DMS79 treated with DMSO at 0.1 percent for 48 hours (cell line): ENCODE measurements around the gene LDHD.
"Not testable (repeated sequence)": the region's sequence is repeated elsewhere in the genome, so short reads cannot be mapped to it uniquely, and the experiment has no call there.

Experiments
- DNase-seq: peaks from one replicate; lab custom pipeline; 2025; lab: John Stamatoyannopoulos, UW

LDHD gene

DNA sequence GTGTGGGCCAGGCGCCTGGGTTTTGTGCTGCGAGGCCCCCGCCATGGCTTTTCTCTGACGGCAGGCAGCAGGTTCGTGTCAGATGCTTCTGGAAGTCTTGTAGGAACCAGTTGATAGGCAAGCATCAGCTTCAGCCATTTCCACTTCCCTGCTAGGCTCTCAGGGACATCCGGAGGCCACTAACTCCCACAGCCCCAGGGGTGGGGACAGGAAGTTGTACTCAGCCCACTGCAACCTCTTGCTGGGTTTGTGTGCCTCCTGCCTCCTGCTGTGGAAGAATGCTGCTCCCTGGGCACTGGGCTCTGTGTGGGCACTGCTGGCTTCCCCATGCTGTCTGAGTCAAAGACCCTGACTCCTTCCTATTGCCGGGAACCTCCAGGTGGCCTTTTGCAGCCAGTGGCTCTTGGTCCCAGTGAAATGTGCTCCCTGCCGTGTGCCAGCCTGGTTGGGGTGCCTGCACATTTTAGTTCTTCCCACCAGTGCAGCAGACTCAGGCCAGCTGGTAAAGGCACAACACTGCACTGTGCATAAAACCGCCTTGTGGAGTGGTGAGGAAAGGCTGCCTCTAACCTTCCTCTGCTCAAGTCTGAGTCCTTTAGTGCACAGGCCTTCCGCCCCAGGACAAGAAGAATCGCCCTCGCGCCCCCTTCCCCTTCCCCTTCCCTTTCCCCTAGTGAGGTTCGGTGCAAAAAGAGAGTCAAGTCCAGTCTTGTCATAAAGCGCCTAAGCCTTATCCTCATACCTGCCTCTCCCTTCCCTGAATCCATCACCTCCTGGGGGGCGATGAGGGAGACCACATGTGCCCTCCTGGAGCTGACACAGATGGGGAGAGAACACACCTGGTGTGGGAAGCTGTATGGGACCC, 16.6 kb downstream of the LDHD start:
- no peak for DNase-seq

DNA sequence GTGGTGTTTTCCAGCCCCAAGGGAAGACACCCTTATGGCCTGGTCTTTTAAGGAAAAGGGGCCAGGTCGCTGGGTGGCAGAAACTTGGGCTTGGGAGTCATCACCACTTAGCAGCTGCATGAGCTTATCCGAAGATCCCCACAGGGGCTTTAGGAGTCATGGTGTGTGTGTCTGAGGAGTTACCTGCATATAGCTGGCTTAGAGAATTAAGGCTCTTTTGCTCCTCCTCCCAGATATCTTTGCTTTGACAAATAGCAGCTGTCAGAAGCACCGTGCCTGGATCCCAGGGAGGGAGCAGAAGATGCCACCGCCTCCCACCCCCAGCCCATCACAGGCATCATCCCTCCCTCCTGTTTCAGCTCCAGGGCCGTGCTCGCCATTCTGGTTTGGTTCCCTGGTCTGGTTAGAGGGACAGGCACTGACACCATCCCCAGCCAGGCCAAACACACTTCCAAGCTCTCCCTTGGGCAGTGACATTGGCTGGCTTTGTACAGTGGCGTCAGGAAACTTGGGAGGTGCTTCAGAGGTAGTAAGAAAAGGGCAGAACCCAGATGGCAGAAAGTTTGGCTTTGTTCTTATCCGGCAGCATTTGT, 17.4 kb downstream of the LDHD start:
- no peak for DNase-seq

DNA sequence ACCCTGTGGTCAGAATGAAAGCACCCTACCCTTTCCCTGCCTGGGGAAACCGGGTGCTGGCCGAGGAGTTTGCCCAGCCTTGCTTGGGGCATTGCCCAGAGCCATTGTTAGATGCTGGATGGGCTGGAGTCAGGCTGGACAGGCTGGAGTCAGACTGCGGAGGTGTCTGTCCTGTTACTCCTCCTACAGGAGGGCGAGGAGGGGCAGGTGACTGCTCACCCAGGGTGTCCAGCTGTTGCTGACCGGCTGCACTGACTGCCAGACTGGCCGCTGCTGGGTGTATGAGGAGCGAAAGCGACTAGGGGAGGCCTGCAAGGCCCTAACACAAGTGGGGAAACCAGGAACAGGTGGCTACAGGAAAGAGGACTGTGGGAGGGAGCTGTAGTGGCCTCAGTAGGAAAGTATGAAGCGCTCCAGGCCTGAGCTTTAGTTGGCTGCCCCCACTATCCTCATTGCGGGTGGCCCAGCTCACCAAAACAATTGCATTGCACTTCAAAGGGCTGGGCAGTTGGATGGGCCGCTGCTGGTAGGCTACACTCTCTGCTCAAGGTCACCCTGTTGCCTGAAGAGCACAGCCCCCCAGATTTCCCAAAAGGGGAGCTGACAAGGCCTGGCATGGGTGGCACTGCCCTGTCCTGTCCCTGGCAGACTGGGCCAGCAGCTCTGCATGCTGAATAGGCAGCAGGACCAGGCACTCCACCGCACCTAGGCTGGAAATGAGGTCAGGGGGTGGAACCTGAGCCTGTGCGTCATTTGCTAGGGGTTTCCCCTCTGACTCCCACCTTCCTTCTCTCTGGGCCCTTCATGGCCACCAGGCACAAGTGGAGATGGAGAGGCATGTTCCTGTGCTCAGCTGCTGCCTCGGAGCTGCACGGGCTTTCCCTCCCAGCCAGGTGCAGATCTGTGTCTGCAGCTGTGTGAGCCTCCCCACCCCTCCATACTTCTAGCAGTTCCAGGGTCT, 18.4 kb downstream of the LDHD start:
- peak; percentile 49 for DNase-seq

DNA sequence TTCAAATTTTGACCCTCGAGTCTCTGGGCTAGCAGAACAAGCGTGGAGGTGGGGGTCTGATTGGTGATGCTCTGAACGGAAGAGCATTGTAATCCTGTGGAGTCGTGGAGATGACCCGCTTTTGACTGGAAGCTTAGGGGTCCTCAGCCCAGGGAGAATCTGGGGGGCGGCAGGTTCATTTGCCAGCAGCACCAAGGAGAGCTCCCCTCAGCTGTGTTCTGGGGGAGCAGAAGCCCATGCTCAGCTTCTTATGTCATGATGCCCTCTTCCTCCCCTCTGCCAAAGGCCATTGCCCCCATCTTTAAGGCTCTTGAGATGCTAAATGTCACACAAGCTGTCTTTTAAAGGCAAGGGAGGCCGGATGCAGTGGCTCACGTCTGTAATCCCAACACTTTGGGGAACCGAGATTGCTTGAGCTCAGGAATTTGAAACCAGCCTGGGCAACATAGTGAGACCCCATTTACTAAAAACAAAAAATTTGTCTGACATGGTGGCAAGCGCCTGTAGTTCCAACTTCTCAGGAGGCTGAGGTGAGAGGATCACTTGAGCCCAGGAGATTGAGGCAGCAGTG, 19.3 kb downstream of the LDHD start:
- DNase-seq: no peak

DNA sequence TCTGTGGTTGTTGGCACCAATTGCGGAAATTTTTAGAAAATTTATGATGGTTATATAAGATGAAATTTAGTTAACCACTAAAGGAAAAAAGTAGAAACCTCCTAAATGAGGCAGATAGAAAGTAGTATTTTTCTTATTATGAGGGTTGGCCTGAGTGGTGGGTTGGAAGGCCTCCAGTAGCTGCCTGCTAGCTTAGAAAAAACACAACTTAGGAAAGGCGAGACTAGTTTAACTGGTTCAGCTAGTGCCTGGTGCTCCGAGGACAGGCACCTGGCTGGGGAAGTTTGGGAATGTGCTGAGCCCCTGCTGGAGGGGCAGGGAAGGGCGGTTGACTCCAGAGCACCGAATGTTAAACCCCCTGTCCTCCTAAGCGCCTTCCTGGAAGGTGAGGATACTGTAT, 19.9 kb downstream of the LDHD start:
- peak; percentile 70 for DNase-seq

DNA sequence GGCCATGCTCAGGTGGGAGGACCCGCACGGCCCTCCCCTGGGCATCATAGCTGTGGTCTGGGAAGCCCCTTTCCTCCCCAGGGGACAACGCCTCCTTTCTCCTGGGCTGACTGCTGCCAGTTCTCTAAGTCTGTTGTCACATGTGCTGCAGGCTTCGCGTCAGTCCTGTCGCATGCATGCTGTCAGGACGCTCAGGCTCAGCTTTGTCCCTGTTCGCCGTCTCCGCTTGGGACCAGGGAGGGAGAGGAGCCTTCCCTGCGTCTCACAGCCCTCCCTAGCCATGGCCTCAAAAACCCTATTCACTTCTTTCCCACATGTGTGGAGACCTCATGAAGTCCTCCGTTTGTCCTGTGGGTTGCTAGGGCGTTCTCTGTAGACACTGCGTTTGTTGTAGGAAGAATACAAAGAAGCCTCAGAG, 21.4 kb downstream of the LDHD start:
- DNase-seq: no peak

DNA sequence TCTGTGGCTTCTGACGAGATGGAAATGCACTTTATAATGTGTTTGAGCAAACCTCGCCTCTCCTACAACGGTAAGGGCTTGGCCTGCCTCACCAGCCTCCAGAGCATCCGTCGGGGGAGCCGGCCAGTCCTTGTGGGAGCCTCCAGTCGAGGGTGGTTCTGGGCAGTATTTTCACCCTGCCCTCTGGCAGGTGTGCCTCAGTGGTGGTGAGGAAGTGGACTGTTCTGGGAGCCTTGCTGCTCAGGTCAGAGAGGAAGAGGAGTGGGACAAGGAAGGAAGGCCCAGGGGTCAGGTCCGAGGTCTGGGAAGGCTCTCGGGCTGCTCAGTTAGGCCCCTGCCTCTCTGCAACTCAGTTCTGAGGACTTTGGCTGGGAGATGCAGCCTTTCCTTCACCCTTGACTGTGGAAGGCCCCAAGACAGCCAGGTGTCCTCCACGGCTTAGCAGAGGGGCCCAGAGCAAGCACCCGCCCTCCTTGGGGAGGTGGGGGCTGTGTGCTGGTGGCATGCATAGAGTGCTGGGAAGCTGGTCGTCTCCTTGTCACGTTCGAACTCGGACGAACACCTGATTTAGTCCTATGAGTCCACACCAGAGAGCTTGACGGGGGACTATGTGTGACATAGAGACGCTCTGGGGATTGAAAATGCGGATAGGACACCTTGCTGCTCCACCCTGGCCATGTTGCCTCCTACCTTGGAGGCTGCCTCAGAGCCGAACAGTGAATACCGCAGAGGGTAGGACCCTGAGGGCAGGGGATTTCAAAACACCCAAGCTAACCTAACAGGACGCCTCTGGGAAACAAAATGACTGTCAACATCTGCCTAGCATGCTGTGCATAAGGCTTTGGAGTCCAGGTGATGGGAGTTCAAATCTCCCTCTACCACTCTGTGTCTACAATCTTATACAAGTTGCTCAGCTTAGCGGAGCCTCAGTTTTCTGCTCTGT, 22.7 kb downstream of the LDHD start:
- DNase-seq: no peak

DNA sequence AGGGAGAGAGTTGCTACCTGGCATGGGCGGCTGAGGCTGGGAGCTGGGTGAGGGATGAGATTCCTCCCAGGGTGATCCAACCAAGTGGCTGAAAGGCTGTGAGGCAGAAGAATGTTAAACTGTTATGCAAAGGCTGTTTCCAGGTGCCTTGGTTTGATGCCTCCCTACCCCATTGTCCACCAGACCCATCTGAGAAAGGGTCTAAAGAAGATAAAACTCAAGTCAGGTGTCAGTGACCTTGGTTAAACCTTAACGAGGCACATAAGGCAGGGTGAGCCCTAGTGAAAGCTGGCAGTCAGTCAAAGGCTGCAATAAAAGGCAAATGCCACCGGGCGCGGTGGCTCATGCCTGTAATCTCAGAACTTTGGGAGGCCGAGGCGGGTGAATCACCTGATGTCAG, 23.8 kb downstream of the LDHD start:
- DNase-seq: no peak

DNA sequence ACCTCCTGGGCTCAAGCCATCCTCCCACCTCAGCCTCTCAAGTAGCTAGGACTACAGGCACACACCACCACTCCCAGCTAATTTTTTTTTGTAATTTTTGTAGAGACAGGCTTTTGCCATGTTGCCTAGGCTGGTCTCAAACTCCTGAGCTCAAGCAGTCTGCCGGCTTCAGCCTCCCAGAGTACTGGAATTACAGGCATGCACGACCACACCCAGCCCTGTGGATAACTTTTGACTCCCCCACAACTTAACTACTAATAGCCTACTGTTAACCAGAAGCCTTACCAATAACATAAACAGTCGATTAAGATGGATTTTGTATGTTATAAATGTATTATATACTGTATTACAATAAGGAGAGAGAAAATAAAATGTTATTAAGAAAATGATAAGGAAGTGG, 25.0 kb downstream of the LDHD start:
- DNase-seq: not testable (repeated sequence)

DNA sequence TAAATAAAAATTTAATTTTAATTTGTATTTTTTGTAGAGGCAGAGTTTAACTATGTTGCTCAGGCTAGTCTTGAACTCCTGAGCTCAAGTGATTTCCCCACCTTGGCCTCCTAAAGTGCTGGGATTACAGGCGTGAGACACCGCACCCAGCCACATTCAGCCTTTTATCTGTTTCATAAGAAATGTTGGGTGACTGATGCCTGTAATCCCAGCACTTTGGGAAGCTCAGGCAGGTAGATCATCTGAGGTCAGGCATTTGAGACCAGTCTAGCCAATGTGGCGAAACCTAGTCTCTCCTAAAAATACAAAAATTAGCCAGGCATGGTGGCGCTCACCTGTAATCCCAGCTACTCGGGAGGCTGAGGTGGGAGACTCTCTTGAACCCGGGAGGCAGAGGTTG, 25.7 kb downstream of the LDHD start:
- DNase-seq: not testable (repeated sequence)

DNA sequence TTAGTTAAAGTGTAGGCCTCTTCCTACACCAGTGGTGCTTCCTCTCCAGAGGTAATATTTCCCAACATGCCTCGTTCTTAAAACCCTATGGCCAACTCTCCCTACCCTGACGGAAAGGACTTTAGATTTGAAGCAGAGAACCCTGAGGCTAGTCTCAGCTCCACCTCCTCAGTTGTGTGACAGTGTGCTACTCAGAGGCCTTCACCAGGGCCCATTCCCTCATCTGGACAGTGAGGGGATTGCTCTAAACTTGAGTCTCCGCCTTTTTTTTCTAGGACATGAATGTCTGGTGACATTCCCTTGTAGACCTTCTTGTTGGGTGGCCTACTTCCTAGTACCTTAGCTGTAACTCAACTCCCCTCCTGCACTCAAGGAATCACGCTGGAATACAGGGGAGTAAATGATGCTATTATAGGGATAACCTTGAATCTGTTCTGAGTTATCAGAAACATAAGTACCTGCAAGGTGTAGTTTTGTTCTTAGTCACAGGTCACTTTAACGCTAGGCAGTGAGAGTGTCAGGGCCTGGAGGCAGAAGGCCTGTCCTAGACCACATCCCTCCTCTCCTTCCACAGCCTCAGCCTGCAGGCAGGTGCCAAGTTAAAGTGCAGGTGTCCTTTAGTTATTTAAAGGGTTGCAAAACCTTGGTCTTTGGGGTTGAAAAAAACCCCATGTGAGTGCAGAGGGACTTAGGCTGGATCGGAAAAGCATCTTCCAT, 26.9 kb downstream of the LDHD start:
- DNase-seq: no peak

DNA sequence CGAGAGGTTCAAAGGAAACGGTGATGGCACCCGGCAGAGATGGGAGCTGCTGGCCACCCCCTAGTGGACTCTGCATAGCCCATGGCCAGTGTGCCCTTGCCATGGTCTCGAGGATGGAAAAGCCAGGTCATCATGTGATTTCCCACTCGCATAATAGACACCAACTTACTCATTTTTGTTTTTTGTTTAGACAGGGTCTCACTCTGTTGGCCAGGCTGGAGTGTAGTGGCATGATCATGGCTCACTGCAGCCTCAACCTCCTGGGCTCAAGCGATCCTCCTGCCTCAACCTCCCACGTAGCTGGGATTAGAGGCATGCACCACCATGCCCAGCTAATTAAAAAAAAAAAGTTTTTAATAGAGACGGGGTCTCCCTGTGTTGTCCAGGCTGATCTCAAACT, 27.6 kb downstream of the LDHD start:
- no peak for DNase-seq

DNA sequence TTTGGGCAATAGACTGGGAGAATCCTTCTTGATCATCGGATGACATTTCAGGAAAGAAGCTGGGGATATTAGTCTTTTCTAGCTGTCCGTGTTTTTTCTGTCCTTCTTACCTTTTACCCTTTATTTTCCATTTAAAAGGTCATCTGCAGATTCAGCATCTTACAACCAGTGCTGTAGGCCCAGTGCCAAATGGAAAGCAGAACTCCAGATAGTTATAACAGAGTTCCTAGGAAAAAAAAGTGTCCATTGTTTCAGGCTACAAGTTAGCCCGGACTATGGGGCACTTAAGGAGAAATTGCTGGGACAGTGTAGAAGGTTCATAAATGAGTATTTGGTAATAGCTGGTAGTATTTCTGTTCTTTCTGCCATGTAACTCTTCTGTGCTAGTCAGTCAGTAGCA, 28.4 kb downstream of the LDHD start:
- DNase-seq: peak; percentile 2

DNA sequence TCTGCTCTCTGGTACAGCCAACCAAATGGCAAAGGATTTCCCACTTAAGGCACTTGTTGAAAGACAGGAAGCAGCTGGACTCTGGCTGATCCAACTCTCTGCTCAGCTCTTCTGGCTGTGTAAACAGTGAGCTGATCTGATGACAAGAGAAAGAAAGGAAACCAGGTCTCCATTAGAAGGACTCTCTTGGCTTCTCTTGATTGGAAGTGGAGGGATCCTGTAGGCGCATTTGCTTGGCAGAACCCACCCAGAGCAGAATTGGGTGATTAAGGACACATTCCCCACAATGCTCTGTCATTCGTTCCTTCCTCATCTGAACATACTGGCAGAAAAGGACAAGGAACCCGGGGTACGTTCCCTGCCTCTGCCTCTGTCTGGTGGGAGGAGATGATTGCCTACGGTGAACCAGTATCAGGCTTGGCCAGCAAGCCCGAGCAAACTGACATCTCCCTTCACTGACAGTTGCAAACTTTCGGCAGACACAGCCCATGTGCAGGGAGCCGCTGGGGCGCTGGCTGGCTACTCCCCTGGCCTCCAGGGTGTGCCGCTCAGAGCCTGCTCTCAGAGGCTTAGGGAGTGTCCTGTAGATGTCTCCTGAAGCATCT, 29.1 kb downstream of the LDHD start:
- peak; percentile 75 for DNase-seq

DNA sequence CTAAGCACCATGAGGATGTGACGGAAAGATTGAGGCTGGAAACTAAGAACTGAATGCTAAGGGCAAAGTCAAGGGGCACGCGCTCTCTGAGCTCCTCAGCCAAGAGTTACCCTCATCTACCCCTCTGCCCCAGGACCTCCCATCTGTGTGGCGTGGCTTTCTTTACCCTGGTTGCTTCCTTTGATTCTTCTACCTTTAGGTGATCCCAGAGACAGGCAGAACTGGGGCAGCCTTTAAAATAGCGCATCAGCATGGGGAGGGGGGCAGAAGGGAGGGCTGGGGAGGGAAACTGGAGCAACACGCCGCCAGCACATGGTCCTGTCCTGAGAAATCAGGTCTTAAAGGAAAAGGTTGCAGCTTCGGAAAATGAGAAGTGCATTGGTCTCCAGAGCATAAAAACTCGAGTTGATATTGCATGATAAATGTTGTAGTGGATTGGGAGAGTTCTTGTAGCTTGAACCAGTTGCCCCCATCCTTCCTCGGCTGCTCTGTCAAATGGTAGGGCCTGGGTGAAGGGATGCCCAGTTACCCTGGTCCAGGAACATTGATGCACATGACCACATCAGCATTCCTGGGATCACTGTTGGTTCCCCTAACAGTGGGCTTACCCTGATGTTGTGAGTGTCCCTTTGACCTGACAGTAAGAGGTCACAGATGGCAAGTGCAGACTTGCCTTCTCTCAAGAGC, 29.7 kb downstream of the LDHD start:
- peak; percentile 54 for DNase-seq

DNA sequence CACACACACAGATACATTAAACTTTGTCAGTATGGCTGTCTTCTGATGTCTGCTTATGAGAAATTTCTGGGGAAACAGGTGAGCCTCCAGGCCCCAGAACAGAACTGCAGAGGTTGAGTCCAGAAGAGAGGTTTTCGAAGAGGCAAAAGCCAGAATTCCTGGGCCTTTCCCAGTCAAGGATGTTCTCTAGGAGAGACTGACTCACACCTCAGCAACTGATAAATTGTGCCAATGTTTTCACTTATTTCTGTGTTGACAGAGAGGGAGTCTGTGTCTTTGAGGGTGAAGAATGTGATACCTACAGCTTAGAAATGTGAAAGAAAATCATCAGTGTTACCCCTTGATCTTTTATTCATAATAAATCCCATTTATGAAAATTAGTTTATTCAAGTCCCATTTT, 30.3 kb downstream of the LDHD start:
- no peak for DNase-seq

DNA sequence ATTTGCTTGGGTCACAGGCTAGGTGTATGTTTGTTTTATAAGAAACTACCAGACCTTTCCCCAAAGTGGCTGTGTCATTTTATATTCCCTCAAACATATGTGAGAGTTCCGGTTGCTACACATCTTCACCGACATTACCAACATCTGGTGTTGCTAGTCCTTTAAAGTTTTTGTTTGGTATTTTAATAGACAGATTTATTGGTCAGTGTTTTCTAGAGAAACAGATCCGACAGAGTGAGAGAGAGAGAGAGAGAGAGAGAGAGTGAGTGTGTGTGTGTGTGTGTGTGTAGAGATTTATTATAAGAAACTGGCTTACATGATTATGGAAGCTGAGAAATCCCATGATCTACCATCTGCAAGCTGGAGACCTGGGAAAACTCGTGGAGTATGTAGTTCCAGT, 31.0 kb downstream of the LDHD start:
- DNase-seq: no peak

DNA sequence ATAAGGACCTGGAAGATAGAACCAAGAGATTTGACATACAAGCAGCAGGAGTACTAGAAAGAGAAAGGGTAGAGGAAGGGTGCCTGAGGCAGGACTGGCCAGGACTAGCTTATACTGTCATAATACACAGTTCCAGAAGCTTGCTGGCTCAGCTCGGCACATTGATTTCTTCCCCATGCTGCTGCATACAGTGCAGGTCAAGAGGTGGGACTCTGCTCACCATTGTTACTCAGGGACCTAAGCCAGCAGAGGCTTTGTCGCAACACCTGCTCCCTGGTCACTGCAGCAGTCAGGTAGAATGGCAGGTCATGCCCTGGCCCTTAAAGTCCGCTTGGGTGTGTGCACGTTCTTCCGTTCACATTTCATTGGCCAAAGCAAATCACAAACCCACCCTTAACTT, 32.8 kb downstream of the LDHD start:
- DNase-seq: no peak

DNA sequence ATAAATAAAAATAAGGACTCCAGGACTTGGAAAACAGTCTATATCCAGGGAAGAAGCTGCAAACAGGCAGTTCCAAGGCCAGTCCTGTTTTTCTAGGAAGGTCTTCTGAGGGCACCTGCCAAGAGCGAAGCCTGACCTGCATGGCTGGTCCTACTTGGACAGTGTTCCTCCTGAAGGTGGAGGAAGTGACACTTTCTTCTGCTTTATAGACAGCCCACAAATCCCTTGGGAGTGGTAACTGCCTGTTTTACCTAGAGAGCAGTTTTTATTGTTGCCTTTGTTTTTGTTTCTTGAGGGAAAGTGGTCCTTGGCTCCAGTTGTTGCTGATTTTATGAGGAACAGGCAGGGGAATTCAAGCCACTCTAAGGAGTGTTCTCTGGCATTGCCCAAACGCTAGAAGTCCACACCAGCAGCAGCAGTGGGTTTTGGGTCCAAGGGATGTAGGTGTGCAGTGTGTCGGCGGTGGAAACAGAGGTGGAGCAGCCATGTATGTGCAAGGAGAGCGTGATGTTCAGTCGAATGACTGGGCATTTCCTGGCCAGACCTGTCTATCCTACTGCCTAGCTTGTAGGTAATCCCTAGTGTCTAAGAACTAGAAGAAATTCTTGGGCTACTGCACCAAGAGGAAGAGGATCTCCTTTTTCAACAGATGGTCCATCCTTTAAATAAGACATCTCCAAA, 35.3 kb downstream of the LDHD start:
- peak; percentile 9 for DNase-seq
